SU-DHL-6 (cell line): ENCODE results near the gene MYO1D.

Experiments
- H2AFZ ChIP-seq: fragments of 200-600 bp; sonication (generic); 2 replicates; pipeline ENCODE4 v1.6.1; 2014; ENCODE audit warnings: low read depth, mild to moderate bottlenecking, moderate library complexity, mixed read lengths, antibody characterized with exemption, low read length; ENCODE audit not compliant: severe bottlenecking
- H3F3A ChIP-seq: fragments of 200-600 bp; shearing (Covaris generic); 2 replicates; pipeline ENCODE4 v1.6.0; 2016; ENCODE audit warnings: antibody characterized with exemption, mild to moderate bottlenecking; ENCODE audit not compliant: insufficient read depth
- H3K27ac ChIP-seq: fragments of 200-600 bp; sonication (generic); 2 replicates; pipeline ENCODE4 v1.5.1; 2016; ENCODE audit warnings: low read depth, mild to moderate bottlenecking, low read length, moderate library complexity, mixed read lengths
- H3K27me3 ChIP-seq: fragments of 200-600 bp; sonication (generic), shearing (Covaris generic); 2 replicates; pipeline ENCODE4 v1.6.0; 2014; ENCODE audit warnings: mild to moderate bottlenecking, low read length
- H3K36me3 ChIP-seq: fragments of 200-600 bp; sonication (generic); 2 replicates; pipeline ENCODE4 v1.6.1; 2014; ENCODE audit warnings: mild to moderate bottlenecking, low read length, mixed read lengths
- H3K4me2 ChIP-seq: fragments of 300-600, 200-600 bp; shearing (Covaris generic), sonication (generic); 2 replicates; pipeline ENCODE4 v1.6.0; 2014; ENCODE audit warnings: low read length, low read depth, mild to moderate bottlenecking; ENCODE audit not compliant: poor library complexity, severe bottlenecking
- H3K4me3 ChIP-seq: fragments of 200-600 bp; sonication (generic); 2 replicates; pipeline ENCODE4 v1.5.1; 2014; ENCODE audit warnings: antibody characterized with exemption, low read length, mild to moderate bottlenecking, mixed read lengths; ENCODE audit not compliant: insufficient read depth, poor library complexity, severe bottlenecking
- H3K79me2 ChIP-seq: fragments of 200-600 bp; sonication (generic); 2 replicates; pipeline ENCODE4 v1.6.1; 2014; ENCODE audit warnings: mild to moderate bottlenecking, low read length, moderate library complexity; ENCODE audit not compliant: insufficient read depth
- H3K9ac ChIP-seq: fragments of 200-600 bp; sonication (generic); 2 replicates; pipeline ENCODE4 v1.7.0; 2014; ENCODE audit warnings: mild to moderate bottlenecking, low read length
- H3K9me2 ChIP-seq: fragments of 200-600 bp; sonication (generic); replicated peaks from 2 replicates; pipeline ENCODE4 v1.6.1; 2014; ENCODE audit warnings: low read length; ENCODE audit not compliant: insufficient read depth
- H3K9me3 ChIP-seq: fragments of 200-600 bp; sonication (generic); 2 replicates; pipeline ENCODE4 v1.6.1; 2014; ENCODE audit warnings: low read length, mixed read lengths; ENCODE audit not compliant: insufficient read depth
- H4K20me1 ChIP-seq: fragments of 200-600 bp; sonication (generic); 2 replicates; pipeline ENCODE4 v1.6.1; 2014; ENCODE audit warnings: low read depth, mild to moderate bottlenecking, antibody characterized with exemption, low read length, moderate library complexity, mixed read lengths
- CTCF ChIP-seq: fragments of 200-600 bp; sonication (generic); IDR thresholded peaks from one replicate; pipeline ENCODE4 v1.5.1; 2017; ENCODE audit warnings: antibody characterized with exemption, mild to moderate bottlenecking, low read length, moderate library complexity; ENCODE audit not compliant: insufficient read depth, poor library complexity, severe bottlenecking
- EZH2phosphoT487 ChIP-seq: fragments of 200-600 bp; sonication (generic), shearing (Covaris generic); conservative IDR thresholded peaks from 2 replicates; pipeline ENCODE4 v1.6.1; 2018; ENCODE audit warnings: mild to moderate bottlenecking, antibody characterized with exemption, low read length, moderate library complexity, mixed read lengths

Gene MYO1D

GRCh38 chr17:32443827-32444300 is 433.1 kb downstream of the MYO1D start:
- Histone ChIP-seq H3K27ac (no peak overlapping the region), H3K9me2 (no peaks in the 10 kb centered on the region), H2AFZ (peak overlapping the region; percentile 84), H3K9me3 (no peaks in the 10 kb centered on the region), H3K4me2 (peak overlapping the region; percentile 52), H3K79me2 (peaks cover 45% of the 10 kb centered on the region), H4K20me1 (peaks cover 6% of the 10 kb centered on the region; the same call in 1 of the 2 replicates), H3K9ac (no peak overlapping the region; the same call in 1 of the 2 replicates), H3K4me3 (peak overlapping the region; percentile 38), H3K27me3 (no peaks in the 10 kb centered on the region), H3F3A (no peaks in the 10 kb centered on the region), H3K36me3 (peaks cover 8% of the 10 kb centered on the region)
- TF ChIP-seq EZH2phosphoT487 = no peak
- peak; percentile 93 for TF ChIP-seq CTCF
